Measurements from ENCODE around the gene RGS14. TPM values are rescaled to one million over a fixed set of nuclear protein-coding genes. Genes with fewer than 3 reads are reported as not detected.

The RGS14 gene
- total RNA-seq, 2 experiments from 2014 or later, result 33.0 to 46.3 TPM

DNA sequence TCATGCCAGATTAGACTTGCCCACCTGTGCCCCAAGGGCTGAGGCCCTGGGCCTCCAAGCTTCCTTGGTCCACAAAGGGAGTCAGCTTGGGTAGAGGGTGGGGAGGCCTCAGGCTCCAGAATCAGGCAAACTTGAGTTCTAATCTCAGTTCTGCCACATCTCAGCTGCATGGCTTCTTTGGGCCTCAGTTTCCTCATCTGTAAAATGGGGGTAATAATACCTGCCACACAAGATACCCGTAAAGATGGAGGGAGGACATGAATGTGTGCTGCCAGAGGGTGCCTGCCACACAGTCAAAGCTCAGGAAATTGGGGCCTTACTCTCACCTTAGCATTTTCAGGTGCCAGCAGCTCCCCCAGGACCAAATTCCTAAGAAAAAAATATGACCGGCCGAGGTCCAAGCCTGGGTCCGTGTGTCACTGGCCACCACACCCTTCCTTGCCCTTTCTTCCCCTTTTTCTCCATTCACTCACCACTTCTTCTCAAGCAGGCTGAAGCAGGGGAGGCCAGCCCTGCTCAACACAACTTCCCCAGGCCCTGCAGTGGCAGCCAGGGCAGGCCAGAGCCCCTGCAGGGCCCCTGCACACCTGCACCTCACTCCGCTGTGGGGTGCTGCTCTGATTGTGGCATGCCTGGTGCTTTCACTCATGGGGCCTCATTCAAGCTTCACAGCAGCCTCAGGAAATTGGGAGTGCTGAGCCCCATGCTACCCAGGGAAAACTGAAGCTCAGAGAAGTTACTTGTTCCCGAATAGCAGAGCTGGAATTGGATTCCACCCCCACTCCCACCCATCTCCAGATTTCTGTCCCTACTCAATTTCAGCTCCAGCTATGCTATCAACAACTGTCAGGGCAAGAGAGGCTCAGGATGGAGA lies 3.9 kb downstream of the RGS14 start:
- BruUV-seq (replicated peaks), result no TSS peak
- DNase-seq (ENCODE audit: low spot score), result peak; percentile 77
- intact Hi-C loops (cut with micrococcal nuclease; ENCODE audit: unreplicated experiment), result no loop called here
- H3K36me3 ChIP-seq (ENCODE audit: insufficient read depth, low read length), result peaks cover under 1% of the 10 kb centered on the region; the same call in 1 of the 2 replicates
- ChIA-PET POLR2A (interaction anchor here (0.8 to 3.2 kb wide), 8 partner anchors 9 to 49 kb away, joined by 3 to 35 read pairs (median 4); partner anchors contain the start of genes LMAN2 and MXD3), CTCF (ENCODE audit: unreplicated experiment) (interaction anchor here (0.5 to 1.4 kb wide), 9 partner anchors 9 to 230 kb away, joined by 3 to 10 read pairs (median 3); no protein-coding TSS in a partner anchor)
- H3K27ac ChIP-seq (ENCODE audit: low read depth, low read length, poor library complexity, severe bottlenecking), result peak overlapping the region; percentile 84
- H3K9me3 ChIP-seq (ENCODE audit: low read length), result no peaks in the 10 kb centered on the region
- H3K4me3 ChIP-seq (ENCODE audit: low read depth, low read length, poor library complexity, severe bottlenecking), result peak overlapping the region; percentile 60
- H3K79me2 ChIP-seq (ENCODE audit: insufficient read depth, low read depth, low read length), result peaks cover 17% of the 10 kb centered on the region; the same call in 1 of the 2 replicates
- H3K9me2 ChIP-seq (ENCODE audit: insufficient read depth, low read length), result no peaks in the 10 kb centered on the region
- TF ChIP-seq EZH2phosphoT487 (IDR thresholded peaks at IDR 0.05; ENCODE audit: borderline replicate concordance, low read depth, low read length), result no peak
- TF ChIP-seq, protein P1, sequence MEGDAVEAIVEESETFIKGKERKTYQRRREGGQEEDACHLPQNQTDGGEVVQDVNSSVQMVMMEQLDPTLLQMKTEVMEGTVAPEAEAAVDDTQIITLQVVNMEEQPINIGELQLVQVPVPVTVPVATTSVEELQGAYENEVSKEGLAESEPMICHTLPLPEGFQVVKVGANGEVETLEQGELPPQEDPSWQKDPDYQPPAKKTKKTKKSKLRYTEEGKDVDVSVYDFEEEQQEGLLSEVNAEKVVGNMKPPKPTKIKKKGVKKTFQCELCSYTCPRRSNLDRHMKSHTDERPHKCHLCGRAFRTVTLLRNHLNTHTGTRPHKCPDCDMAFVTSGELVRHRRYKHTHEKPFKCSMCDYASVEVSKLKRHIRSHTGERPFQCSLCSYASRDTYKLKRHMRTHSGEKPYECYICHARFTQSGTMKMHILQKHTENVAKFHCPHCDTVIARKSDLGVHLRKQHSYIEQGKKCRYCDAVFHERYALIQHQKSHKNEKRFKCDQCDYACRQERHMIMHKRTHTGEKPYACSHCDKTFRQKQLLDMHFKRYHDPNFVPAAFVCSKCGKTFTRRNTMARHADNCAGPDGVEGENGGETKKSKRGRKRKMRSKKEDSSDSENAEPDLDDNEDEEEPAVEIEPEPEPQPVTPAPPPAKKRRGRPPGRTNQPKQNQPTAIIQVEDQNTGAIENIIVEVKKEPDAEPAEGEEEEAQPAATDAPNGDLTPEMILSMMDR (conservative IDR thresholded peaks at IDR 0.05; ENCODE audit: low read length), result peak; percentile 47
- no peaks in the 10 kb centered on the region for H4K20me1 ChIP-seq (ENCODE audit: insufficient read depth, low read length)
- peaks cover 72% of the 10 kb centered on the region for H3K4me1 ChIP-seq (ENCODE audit: insufficient read depth, low read length, poor library complexity, severe bottlenecking)
- H3K4me2 ChIP-seq (ENCODE audit: low read length), result peak overlapping the region; percentile 87
- H2AFZ ChIP-seq (ENCODE audit: low read length), result peak overlapping the region; percentile 57; the same call in 1 of the 2 replicates

DNA sequence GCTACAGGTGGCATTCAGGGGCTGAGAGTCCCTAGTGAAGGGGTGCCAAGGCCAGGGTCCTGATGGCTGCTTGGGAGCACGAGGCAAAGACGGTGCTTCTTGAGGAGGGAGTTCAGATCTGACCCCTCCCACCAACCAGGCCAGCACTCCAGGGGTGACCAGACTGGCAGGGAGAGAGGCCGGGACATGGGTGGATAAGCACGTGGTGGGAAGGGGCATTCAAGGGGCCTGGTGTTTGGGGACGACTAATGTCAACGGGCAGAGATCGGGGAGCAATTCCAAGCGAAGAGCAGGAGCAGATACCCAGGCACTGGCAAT lies 4.5 kb downstream of the RGS14 start:
- Histone ChIP-seq H4K20me1 (ENCODE audit: insufficient read depth, low read length) (no peaks in the 10 kb centered on the region), H3K4me1 (ENCODE audit: insufficient read depth, low read length, poor library complexity, severe bottlenecking) (peaks cover 66% of the 10 kb centered on the region), H3K4me2 (ENCODE audit: low read length) (peak overlapping the region; percentile 87), H3K27ac (ENCODE audit: low read depth, low read length, poor library complexity, severe bottlenecking) (peak overlapping the region; percentile 84), H3K4me3 (ENCODE audit: low read depth, low read length, poor library complexity, severe bottlenecking) (peak overlapping the region; percentile 60), H3K79me2 (ENCODE audit: insufficient read depth, low read depth, low read length) (peaks cover 17% of the 10 kb centered on the region; the same call in 1 of the 2 replicates), H3K9me2 (ENCODE audit: insufficient read depth, low read length) (no peaks in the 10 kb centered on the region), H3K36me3 (ENCODE audit: insufficient read depth, low read length) (peaks cover 3% of the 10 kb centered on the region; the same call in 1 of the 2 replicates), H3K9me3 (ENCODE audit: low read length) (no peaks in the 10 kb centered on the region), H2AFZ (ENCODE audit: low read length) (peak overlapping the region; percentile 57; the same call in 1 of the 2 replicates)
- ChIA-PET CTCF (ENCODE audit: unreplicated experiment) (interaction anchor here (0.5 to 1.1 kb wide), 5 partner anchors 9 to 231 kb away, joined by 3 to 4 read pairs (median 3); no protein-coding TSS in a partner anchor), POLR2A (interaction anchor here (0.8 to 3.2 kb wide), 7 partner anchors 8 to 50 kb away, joined by 3 to 35 read pairs (median 4); partner anchors contain the start of genes LMAN2 and MXD3)
- intact Hi-C loops (cut with micrococcal nuclease; ENCODE audit: unreplicated experiment), result no loop called here
- BruUV-seq (replicated peaks), result no TSS peak
- TF ChIP-seq EZH2phosphoT487 (IDR thresholded peaks at IDR 0.05; ENCODE audit: borderline replicate concordance, low read depth, low read length), result no peak
- TF ChIP-seq, protein P1 (conservative IDR thresholded peaks at IDR 0.05; ENCODE audit: low read length), result no peak
- no peak for DNase-seq (ENCODE audit: low spot score)
